Measurements from ENCODE around the gene NBPF6.
"Not testable (repeated sequence)": the region's sequence is repeated elsewhere in the genome, so short reads cannot be mapped to it uniquely, and the experiment has no call there.

The NBPF6 gene

DNA sequence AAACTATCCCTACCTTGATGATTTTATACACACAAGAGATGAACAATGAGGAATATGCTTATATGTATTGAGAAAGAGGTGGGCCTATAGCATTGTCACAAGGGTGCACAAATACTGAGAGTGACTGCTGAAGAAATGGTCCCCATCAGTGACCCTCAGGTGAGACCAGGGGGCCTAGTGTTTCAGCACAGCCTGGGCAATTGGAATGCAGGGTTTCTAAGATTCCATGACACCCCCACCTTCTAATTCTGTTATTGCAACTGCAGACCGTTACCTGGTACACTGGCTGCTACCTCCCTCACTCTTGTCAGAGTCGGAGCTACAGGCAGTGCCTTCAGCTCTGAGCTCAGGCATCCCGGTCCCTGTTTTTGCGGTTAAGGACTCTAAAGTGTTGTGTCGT, at the start of gene NBPF6:
Gene NBPF6, plus strand, starts transcription at position 301 of the 400 bp plus-strand sequence. CDS start 259 bp downstream, outside the sequence.
- not testable (repeated sequence) for DNase-seq (ENCODE audit: low spot score)

DNA sequence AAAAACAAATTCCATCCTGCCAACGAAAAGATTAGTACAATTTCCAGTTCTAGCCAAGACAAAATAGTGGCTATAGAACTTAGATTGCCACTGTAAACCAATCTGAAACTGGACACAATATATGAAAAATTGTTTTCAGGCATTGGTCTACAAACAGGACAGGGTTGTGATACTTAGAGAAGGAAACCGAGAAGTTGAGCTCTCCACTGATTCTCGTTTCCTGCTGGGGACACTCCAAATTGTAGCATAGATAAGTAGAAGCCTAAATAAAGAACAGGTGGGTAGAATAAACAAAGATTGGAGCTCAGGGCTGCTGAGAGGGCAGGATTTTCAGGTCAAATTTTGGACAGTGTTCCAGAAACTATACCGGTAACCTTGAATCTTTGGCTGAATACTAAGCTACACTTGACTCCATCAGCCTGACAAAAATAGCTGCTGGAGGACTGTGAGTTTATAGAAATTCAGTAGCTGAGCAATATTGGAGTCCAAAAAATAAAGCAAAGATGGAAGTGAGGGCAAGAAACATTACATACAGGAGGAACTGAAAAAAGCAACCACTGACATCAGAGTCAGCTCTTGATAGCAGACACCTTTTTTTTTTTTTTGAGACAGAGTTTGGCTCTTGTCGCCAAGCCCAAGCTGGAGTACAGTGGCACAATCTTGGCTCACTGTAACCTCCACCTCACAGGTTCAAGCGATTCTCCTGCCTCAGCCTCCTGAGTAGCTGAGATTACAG, 38.9 kb upstream of the NBPF6 start:
- not testable (repeated sequence) for DNase-seq (ENCODE audit: low spot score)

DNA sequence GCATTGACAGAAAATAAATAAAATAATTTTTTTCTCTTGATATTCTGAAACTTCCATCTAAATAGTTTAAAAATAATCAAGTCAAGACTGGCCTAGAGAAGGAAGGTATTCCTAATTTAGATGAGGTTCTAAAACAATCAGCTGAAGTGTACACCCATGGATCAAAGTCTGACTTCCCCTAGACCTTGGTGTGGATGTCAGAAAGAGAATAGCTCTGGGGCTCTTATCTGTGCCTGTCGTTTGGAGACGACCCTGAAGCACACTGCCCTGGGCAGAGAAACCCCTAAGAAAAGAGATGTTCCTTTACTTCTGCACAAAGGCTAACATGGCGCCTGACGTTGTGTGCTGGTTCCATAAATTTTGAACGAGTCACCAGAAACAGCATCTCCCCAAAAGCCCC, 30.0 kb upstream of the NBPF6 start:
- not testable (repeated sequence) for DNase-seq (ENCODE audit: low spot score)

GRCh38 chr1:108421061-108421916, 28.9 kb upstream of the NBPF6 start:
- DNase-seq (ENCODE audit: low spot score) = not testable (repeated sequence)

- not testable (repeated sequence) for DNase-seq (ENCODE audit: low spot score)
Observed at GRCh38 chr1:108426877-108427276, 23.3 kb upstream of the NBPF6 start.

DNA sequence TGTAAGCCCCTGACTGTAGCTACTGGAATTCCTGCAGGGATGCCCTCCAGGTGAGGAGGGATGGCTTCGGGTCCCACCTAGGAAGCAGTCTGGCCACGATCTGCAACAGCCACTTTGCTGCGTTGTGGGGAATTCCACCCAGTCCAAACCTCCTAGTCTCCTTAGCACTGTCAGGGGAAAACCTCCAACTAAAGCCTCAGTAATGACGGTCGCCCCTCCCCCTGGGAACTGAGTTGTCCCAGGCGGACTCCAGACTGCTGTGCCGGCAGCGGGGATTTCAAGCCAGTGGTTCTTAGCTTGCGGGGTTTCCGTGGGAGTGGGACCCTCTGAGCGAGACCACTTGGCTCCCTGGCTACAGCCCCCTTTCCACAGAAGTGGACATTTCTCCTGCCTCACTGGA, 18.1 kb upstream of the NBPF6 start:
- DNase-seq (ENCODE audit: low spot score) = not testable (repeated sequence)

DNA sequence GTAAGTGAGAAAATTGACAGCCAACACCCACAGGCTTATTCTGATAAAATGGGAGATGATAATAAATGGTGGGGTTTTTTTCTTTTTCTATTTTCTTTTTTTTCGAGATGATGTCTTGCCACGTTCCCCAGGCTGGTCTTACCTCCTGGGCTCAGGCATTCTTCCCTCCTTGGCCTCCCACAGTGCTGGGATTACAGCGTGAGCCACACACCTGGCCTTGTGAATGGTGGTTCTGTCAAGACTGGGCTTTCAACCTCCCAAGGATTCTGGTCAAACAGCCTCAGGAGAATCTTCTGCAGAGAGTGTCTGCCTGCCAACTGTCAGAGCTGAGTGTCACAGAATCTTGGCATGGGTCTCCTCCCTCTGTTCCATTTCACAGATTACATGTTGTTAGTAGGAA, 16.7 kb upstream of the NBPF6 start:
- not testable (repeated sequence) for DNase-seq (ENCODE audit: low spot score)

DNA sequence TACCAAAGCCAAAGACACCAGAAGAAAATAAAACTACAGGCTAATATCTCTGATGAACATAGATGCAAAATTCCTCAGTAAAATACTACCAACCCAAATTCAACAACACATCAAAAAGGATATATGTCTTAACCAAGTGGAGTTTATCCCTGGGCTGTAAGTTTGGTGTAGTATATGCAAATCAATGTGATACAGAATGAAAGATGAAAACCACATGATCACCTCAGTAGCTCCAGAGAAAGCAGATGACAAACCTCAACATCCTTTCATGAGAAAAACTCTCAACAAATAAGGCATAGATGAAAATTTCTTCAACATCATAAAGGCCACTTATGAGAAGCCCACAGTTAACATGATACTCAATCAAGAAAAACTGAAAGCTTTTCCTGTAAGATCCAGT, 11.6 kb upstream of the NBPF6 start:
- not testable (repeated sequence) for DNase-seq (ENCODE audit: low spot score)

- not testable (repeated sequence) for DNase-seq (ENCODE audit: low spot score)
Observed at GRCh38 chr1:108454521-108454920, 4.4 kb downstream of the NBPF6 start.

GRCh38 chr1:108458661-108459060, 8.5 kb downstream of the NBPF6 start:
- not testable (repeated sequence) for DNase-seq (ENCODE audit: low spot score)

DNA sequence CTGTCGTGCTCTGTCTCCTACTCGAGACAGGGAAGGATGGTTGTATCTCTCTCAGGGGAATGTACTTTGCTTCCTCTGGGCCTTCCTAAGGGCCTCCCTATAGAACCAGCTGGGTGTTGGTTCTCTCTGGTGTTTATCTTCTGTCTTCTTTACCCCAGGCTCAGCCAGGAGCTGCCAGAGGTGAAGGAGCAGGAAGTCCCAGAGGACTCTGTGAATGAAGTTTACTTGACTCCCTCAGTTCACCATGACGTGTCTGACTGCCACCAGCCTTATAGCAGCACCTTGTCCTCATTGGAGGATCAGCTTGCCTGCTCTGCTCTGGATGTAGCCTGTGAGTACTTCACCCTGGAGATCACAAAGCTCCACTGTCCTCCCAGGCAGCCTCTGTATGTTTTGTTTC, 11.6 kb downstream of the NBPF6 start:
- DNase-seq (ENCODE audit: low spot score) = not testable (repeated sequence)

GRCh38 chr1:108463962-108464361, 13.8 kb downstream of the NBPF6 start:
- DNase-seq (ENCODE audit: low spot score) = not testable (repeated sequence)

- DNase-seq (ENCODE audit: low spot score) = not testable (repeated sequence)
Observed at GRCh38 chr1:108466166-108466565, 16.0 kb downstream of the NBPF6 start.

GRCh38 chr1:108467155-108467554, 17.0 kb downstream of the NBPF6 start:
- DNase-seq (ENCODE audit: low spot score) = not testable (repeated sequence)

GRCh38 chr1:108470750-108471149, 20.6 kb downstream of the NBPF6 start:
- DNase-seq (ENCODE audit: low spot score) = not testable (repeated sequence)

GRCh38 chr1:108474516-108474915, 24.4 kb downstream of the NBPF6 start:
- DNase-seq (ENCODE audit: low spot score) = not testable (repeated sequence)

- DNase-seq (ENCODE audit: low spot score) = no peak
Observed at GRCh38 chr1:108478429-108479015, 28.4 kb downstream of the NBPF6 start.

DNA sequence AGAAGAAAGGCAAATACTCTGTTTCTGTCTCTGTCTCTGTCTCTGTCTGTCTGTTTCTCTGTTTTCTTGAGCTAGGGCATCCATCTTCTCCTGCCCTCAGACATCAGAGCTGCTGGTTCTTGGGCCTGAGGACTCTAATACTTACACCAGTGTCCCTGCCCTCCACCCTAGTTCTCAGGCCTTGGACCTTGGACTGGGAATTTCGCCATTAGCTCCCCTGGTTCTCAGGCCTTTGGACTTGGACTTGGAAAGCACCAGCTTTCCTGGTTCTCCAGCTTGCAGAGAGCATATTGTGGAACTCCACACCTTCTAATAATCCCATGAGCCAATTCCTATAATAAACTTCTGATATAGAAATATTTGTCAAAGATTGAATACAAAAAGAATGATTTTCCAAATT, 32.6 kb downstream of the NBPF6 start:
- no peak for DNase-seq (ENCODE audit: low spot score)

- DNase-seq (ENCODE audit: low spot score) = not testable (repeated sequence)
Observed at GRCh38 chr1:108485990-108486389, 35.8 kb downstream of the NBPF6 start.

DNA sequence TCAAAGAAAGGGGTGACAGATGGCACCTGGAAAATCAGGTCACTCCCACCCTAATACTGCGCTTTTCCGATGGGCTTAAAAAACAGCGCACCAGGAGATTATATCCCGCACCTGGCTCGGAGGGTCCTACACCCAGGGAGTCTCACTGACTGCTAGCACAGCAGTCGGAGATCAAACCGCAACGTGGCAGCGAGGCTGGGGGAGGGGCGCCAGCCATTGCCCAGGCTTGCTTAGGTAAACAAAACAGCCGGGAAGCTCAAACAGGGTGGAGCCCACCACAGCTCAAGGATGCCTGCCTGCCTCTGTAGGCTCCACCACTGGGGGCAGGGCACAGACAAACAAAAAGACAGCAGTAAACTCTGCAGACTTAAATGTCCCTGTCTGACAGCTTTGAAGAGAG, 36.6 kb downstream of the NBPF6 start:
- not testable (repeated sequence) for DNase-seq (ENCODE audit: low spot score)

- not testable (repeated sequence) for DNase-seq (ENCODE audit: low spot score)
Observed at GRCh38 chr1:108495008-108495407, 44.9 kb downstream of the NBPF6 start.

- not testable (repeated sequence) for DNase-seq (ENCODE audit: low spot score)
Observed at GRCh38 chr1:108496856-108497255, 46.7 kb downstream of the NBPF6 start.

GRCh38 chr1:108502138-108502537, 52.0 kb downstream of the NBPF6 start:
- DNase-seq (ENCODE audit: low spot score) = no peak
